ENCODE measurements around the gene AGXT2.

Gene AGXT2

DNA sequence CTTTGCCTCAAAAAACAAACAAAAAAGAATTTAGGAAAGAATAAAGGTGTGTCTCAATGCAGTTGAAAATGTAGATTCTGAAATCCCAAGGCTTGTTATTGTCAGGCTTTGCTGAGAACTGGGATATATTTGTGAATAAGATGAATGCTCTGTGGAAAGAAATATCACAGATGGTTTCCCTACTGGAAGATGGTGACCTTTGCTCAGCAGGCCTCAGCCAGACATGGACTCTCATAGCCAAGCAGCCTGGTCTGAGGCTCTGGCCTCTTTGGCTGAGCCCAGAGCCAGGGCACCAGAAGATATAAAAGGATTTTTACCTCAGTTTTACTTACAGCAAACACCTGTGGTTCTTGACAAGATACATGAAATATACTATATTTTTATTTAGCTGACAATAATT is 37.1 kb downstream of the AGXT2 start:
- no peaks in the 10 kb centered on the region for H3K4me1 ChIP-seq
- TF ChIP-seq, protein P1, sequence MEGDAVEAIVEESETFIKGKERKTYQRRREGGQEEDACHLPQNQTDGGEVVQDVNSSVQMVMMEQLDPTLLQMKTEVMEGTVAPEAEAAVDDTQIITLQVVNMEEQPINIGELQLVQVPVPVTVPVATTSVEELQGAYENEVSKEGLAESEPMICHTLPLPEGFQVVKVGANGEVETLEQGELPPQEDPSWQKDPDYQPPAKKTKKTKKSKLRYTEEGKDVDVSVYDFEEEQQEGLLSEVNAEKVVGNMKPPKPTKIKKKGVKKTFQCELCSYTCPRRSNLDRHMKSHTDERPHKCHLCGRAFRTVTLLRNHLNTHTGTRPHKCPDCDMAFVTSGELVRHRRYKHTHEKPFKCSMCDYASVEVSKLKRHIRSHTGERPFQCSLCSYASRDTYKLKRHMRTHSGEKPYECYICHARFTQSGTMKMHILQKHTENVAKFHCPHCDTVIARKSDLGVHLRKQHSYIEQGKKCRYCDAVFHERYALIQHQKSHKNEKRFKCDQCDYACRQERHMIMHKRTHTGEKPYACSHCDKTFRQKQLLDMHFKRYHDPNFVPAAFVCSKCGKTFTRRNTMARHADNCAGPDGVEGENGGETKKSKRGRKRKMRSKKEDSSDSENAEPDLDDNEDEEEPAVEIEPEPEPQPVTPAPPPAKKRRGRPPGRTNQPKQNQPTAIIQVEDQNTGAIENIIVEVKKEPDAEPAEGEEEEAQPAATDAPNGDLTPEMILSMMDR (IDR thresholded peaks at IDR 0.05; ENCODE audit: low read depth, low read length) = no peak
- DNase-seq = no peak
- H3K4me3 ChIP-seq (ENCODE audit: low read depth, low read length) = no peak overlapping the region
- H3K9me3 ChIP-seq = no peaks in the 10 kb centered on the region
- no peaks in the 10 kb centered on the region for H3K36me3 ChIP-seq
- H3K27me3 ChIP-seq = no peaks in the 10 kb centered on the region

DNA sequence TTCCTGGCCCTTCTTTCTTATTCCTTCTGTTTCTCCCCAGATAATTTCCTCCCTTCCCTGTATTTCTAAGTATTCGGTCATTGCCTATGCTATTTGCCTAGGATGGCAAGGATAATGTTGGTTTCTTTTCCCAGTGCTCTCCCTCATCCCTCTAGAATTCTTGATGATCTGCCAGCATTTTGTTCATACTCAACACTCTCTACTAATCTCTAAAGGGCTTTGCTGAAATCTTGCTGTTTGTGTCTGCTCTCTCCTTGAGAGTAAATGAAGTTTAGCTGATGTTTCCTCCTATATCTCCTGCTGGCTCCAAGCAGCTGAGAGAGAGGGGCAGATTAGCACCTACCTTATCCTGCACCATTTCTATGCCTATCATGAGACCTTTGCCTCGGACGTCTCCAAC is 38.1 kb downstream of the AGXT2 start:
- no peaks in the 10 kb centered on the region for H3K9me3 ChIP-seq
- DNase-seq = no peak

DNA sequence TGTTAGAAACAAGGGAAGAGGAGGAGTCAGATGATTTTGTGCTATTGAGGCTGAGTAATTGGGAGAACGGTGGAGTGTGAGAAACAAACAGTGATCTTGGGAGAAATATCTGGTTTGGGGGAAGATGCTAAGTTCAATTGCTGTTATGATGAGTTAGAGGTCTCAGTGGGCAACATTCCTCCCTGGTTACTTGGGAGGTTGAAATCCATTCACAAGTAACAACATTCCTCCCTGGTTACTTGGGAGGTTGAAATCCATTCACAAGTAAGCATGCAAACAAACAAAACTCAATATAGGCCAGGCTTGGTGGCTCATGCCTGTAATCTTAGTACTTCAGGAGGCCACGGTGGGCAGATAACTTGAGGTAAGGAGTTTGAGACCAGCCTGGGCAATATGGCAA is 38.7 kb downstream of the AGXT2 start:
- Histone ChIP-seq H3K27me3 (no peaks in the 10 kb centered on the region), H3K9me3 (no peaks in the 10 kb centered on the region), H3K4me3 (ENCODE audit: low read depth, low read length) (no peak overlapping the region), H3K36me3 (no peaks in the 10 kb centered on the region), H3K4me1 (no peaks in the 10 kb centered on the region)
- TF ChIP-seq, protein P1 (IDR thresholded peaks at IDR 0.05; ENCODE audit: low read depth, low read length) = no peak
- no peak for DNase-seq

More for the DNA sequence above, 38.1 kb downstream of the AGXT2 start:
- Histone ChIP-seq H3K27me3 (no peaks in the 10 kb centered on the region), H3K4me1 (no peaks in the 10 kb centered on the region), H3K36me3 (no peaks in the 10 kb centered on the region), H3K4me3 (ENCODE audit: low read depth, low read length) (no peak overlapping the region)
- TF ChIP-seq, protein P1 (IDR thresholded peaks at IDR 0.05; ENCODE audit: low read depth, low read length) = no peak

DNA sequence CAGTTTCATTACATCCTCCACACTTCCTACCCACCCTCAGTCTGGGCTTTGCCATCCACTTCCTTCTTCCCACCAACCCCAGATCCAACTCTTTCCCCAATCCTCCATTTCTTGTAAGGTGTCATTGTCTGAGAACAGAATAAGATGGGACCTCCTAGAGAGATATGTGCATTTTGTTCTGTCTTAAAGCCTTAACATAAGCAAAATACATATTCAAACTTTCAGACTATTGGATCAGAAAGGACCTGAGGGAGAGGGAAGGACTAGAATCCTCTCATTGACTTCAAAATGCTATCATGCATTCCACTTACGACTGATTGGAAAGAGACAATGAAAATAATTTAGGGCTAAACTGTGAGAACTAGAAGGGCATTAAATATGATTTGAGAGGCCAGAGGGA is 43.0 kb downstream of the AGXT2 start:
- Histone ChIP-seq H3K9me3 (no peaks in the 10 kb centered on the region), H3K4me3 (ENCODE audit: low read depth, low read length) (no peak overlapping the region), H3K36me3 (no peaks in the 10 kb centered on the region), H3K4me1 (no peaks in the 10 kb centered on the region), H3K27me3 (no peaks in the 10 kb centered on the region)
- TF ChIP-seq, protein P1 (IDR thresholded peaks at IDR 0.05; ENCODE audit: low read depth, low read length) = no peak
- no peak for DNase-seq

DNA sequence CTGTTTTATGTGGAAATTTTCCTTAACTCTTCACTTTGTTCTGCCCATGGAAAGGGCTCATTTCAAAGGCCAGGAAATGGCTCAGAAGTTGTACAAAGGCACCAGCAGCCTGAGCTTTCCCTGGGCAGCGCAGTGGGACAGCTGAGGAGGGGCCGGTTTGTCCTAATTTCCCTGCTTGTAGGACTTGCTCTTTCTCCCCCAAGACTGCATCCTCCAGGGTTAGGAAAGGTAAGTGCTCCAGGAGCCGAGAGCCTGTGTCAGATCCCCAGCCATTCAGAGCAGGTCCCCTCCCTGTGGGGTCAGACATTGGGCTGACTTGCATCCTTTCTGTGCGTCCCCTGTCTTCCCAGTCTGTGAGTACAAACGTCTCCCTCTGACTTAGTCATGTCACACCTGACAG is 43.5 kb downstream of the AGXT2 start:
- Histone ChIP-seq H3K36me3 (no peaks in the 10 kb centered on the region), H3K27me3 (no peaks in the 10 kb centered on the region), H3K9me3 (no peaks in the 10 kb centered on the region), H3K4me1 (no peaks in the 10 kb centered on the region), H3K4me3 (ENCODE audit: low read depth, low read length) (no peak overlapping the region)
- TF ChIP-seq, protein P1 (IDR thresholded peaks at IDR 0.05; ENCODE audit: low read depth, low read length) = no peak
- no peak for DNase-seq

DNA sequence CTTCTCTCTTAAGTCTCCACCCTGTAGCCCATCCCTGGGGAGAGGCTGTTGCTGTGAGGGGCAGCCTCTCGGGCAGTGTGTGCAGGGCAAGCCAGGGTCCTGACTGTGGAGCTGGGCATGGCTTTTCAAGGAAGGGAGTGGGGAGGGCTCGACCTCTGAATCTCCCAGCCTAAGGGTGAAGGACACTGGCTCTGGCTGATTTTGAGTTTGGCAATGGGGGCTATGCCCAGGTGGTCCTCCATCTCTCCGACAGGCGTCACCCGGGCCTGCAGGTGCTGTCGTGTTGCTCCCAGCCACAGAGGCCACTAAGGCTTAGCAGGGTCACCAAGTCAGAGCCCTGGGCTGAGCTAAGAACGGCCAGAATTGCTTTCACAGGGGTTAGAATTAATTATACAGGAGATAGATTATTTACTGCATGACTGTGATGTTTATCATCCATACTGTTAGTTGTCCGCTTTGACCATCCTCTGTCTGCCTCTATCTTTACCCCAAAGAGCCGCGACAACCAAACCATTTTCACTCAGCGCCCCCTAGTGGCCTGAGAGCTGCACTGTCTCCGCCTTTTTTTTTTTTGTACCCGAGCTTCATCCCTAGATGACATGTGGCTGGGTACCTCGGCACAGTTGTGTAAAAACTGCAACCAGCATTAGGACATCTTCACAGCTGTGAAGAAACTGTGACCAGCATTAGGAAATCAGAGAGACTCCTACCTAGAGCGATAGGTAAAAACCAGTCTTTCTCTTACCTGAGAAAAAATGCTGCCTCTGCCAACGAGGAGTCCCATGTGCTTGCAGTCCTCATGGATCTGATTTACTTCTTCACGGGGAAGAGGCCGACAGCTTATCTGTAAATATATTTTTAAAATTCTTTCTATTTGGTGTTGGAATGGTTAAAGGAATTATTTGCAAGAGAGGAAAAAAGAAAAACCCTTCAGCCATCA is 44.5 kb downstream of the AGXT2 start:
- Histone ChIP-seq H3K27me3 (no peaks in the 10 kb centered on the region), H3K36me3 (no peaks in the 10 kb centered on the region), H3K9me3 (no peaks in the 10 kb centered on the region), H3K4me1 (no peaks in the 10 kb centered on the region), H3K4me3 (ENCODE audit: low read depth, low read length) (no peak overlapping the region)
- TF ChIP-seq, protein P1 (IDR thresholded peaks at IDR 0.05; ENCODE audit: low read depth, low read length) = peak; percentile 96
- peak; percentile 68 for DNase-seq

Data from BE2C (cell line).